Mammary epithelial cell (primary cell): ENCODE measurements around the gene PABPC1L.

ENCODE experiments used
- EZH2 ChIP-seq: IDR thresholded peaks from 2 replicates; pipeline ENCODE4 v1.6.1; 2012; ENCODE audit warnings: low read length, inconsistent platforms, borderline replicate concordance
- TF ChIP-seq, protein P1 (sequence below), 2 donors: IDR thresholded peaks in 1 of 2; conservative IDR thresholded peaks in 1 of 2; 2 replicates each; pipeline ENCODE4 v1.5.1; 2011 to 2012; ENCODE audit warnings: inconsistent platforms in 2 of 2, low read length in 2 of 2, mild to moderate bottlenecking in 2 of 2, control low read depth in 1 of 2, low read depth in 1 of 2; ENCODE audit not compliant: insufficient read depth in 1 of 2; ENCODE audit errors: extremely low read depth in 1 of 2

DNA sequence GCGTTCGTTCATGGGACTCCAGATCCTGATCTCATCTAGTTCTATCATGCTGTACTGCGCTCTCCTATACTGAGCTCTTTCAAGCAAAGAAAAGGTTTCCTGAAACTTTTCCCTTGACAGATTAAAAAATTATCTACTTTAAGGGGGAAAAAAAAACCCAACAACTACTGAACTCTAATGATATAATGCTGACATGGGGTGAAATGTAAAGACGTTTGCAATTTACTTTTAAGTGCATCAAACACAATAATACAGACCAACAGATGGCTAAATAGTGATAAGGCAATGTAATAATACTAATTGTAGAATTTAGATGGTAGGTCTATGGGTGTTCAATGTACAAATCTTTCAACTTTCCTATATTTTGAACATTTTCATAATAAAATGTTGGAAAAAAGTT lies 34.0 kb downstream of the PABPC1L start:
- TF ChIP-seq, protein P1, sequence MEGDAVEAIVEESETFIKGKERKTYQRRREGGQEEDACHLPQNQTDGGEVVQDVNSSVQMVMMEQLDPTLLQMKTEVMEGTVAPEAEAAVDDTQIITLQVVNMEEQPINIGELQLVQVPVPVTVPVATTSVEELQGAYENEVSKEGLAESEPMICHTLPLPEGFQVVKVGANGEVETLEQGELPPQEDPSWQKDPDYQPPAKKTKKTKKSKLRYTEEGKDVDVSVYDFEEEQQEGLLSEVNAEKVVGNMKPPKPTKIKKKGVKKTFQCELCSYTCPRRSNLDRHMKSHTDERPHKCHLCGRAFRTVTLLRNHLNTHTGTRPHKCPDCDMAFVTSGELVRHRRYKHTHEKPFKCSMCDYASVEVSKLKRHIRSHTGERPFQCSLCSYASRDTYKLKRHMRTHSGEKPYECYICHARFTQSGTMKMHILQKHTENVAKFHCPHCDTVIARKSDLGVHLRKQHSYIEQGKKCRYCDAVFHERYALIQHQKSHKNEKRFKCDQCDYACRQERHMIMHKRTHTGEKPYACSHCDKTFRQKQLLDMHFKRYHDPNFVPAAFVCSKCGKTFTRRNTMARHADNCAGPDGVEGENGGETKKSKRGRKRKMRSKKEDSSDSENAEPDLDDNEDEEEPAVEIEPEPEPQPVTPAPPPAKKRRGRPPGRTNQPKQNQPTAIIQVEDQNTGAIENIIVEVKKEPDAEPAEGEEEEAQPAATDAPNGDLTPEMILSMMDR (conservative IDR thresholded peaks at IDR 0.05 in 1 of 2, IDR thresholded peaks at IDR 0.05 in 1 of 2; ENCODE audit: extremely low read depth in 1 of 2, insufficient read depth in 1 of 2, low read depth in 1 of 2, low read length in 2 of 2): no peak
- TF ChIP-seq EZH2: no peak
